ENCODE measurements around the gene PITHD1. TPM values are rescaled to one million over a fixed set of nuclear protein-coding genes. Genes with fewer than 3 reads are reported as not detected.
"Not testable (repeated sequence)": the region's sequence is repeated elsewhere in the genome, so short reads cannot be mapped to it uniquely, and the experiment has no call there.

Gene PITHD1
- total RNA-seq, 2 experiments from 2014 or later: 99.3 to 99.9 TPM

DNA sequence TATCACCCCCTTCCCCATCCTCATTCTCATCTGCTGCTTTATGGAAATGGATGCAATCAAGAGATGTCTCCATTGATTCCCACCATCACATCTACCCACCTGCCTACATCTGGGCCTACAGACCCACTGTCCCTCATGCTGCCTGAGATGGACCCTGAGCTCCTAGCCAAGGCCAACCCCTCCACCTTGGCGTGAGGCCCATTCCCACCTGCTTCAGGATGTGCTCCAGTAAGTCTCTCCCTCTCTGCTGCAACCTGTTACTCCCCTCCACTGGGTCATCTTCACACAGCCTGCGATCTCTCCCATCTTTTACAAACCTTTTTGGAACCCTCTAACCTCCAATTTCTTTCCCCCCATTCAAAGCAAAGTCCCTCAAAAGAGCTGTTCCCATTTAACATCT lies 26.8 kb downstream of the PITHD1 start:
- ChIA-PET POLR2A (no interaction called here), CTCF (no interaction called here)

DNA sequence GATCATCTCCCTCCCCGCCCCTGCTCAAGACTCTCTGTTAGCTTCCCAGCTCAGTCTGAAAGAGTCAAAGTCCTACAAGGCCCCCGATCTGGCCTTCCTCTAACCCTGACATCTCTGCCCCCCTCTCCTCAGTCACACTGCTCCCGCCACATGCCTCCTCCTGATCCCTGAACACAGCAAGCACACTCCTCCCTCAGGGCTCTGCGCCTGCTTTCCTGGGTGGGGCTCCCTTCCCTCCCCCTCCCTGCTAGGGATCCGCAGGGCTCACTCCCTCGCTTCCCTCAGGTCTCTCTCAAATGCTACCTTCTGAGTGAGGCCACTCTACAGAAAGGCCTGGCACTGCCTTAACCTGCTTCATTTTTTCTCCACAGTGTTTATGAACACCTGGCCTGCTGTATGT lies 28.1 kb downstream of the PITHD1 start:
- ChIA-PET CTCF (interaction anchor here (1.8 kb wide), 1 partner anchor 111 kb away, joined by 5 read pairs; no protein-coding TSS in a partner anchor), POLR2A (no interaction called here)

DNA sequence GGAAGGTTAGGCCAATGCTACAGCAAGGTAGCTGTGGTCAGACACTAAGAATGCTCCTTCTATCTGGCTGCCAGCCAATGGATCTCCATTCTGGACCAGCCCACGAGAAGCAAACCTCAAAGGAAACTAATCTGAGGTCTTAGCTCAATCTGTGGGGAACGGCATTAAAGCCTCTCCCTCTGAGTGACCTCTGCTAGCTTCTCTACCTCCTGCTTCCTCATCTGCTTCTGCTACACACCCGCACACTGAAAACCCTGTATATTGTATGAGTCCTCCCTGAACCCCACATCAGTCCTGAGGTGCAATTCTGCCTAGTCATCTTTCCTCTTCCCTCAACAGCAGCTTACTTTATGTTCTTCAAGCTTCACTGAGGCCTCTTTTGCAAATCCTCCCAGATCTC lies 29.2 kb downstream of the PITHD1 start:
- ChIA-PET POLR2A (no interaction called here), CTCF (interaction anchor here (0.8 to 1.8 kb wide), 2 partner anchors 9 to 109 kb away, joined by 3 to 5 read pairs; no protein-coding TSS in a partner anchor)

DNA sequence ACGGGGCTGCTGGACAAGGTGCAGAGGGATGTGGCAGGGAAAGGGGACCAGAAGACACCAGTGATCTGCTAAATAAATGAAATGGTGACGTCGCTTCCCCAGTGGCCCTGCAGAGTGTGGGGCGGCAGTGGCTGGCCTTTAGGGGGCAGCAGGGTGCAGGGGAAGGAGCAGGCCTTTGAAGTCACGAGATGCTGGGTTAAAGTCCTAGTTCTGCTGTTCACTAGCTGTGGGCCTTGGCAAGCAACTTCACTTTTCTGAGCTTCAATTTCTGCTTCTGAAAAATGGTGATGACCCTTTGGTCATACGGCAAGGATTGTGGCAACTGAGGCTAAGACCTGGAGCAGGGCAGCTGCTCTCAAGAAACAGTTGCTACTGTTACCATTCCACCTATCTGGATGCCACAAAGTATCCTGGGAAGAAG lies 31.5 kb downstream of the PITHD1 start:
- POLR2A ChIA-PET: interaction anchor here (0.6 to 1.2 kb wide), 2 partner anchors 15 to 40 kb away, joined by 3 to 9 read pairs; no protein-coding TSS in a partner anchor

DNA sequence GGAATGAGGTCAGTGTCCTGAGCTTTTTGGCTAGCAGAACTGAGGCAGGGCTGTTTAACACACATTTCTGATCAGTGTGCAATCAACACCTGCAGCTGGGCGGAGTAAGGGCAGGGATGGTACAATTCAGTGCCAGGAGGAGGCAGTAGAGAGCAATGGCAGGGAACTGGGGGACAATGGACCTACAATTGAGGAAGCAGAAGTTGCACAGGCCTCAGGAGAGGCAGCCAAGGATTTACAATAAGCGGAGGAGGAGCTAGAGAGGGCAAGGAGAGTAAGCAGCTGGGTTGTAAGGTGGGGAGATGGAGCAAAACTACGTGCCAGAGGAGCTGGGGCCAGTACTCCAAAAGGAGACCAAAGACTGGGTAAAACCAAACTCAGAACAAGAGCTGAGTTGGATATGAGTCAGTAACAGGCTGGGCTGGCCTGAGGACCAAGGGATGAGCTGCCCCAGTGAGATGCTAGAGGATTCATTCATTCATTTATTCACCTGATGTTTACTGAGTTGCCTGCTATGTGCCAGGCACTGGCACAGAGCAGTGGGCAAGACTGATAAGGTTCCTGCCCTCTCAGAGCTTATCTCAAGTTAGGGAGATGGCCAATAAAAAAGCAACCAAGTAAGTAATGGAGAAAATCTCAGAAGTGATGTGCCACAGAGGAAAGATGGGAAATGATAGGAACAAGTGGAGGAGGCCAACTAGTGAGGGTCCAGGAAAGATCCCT lies 32.8 kb downstream of the PITHD1 start:
- ChIA-PET CTCF (interaction anchor here (0.6 to 4.2 kb wide), 21 partner anchors 8 to 256 kb away, joined by 3 to 29 read pairs (median 5); partner anchors contain the start of genes CNR2, FUCA1, GALE and HMGCL), POLR2A (interaction anchor here (0.6 kb wide), 1 partner anchor 9 kb away, joined by 3 read pairs; no protein-coding TSS in a partner anchor)

More for the DNA sequence above, 31.5 kb downstream of the PITHD1 start:
- CTCF ChIA-PET: interaction anchor here (0.6 to 4.2 kb wide), 18 partner anchors 10 to 218 kb away, joined by 3 to 29 read pairs (median 4); partner anchors contain the start of genes CNR2, GALE and HMGCL

DNA sequence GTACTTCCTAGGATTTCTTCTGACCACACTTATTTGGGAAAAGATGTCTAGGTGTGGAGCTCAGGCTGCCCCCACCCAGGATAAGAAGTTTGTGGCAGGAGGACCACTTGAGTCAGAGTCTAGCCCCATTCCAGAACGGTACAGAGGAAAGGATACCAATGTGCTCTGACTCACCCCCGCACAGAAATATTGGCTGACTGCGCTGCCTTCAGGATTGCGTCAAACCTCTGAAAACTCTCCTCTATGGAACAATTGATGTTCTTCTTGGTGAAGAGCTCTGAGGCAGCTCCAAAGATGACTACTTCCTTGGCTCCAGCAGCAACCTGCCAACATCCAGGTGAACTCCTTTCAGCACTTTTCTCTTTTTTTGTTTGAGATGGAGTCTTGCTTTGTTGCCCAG lies 35.8 kb downstream of the PITHD1 start:
- CTCF ChIA-PET: interaction anchor here (1.3 kb wide), 1 partner anchor 103 kb away, joined by 4 read pairs; no protein-coding TSS in a partner anchor
- POLR2A ChIA-PET: no interaction called here

DNA sequence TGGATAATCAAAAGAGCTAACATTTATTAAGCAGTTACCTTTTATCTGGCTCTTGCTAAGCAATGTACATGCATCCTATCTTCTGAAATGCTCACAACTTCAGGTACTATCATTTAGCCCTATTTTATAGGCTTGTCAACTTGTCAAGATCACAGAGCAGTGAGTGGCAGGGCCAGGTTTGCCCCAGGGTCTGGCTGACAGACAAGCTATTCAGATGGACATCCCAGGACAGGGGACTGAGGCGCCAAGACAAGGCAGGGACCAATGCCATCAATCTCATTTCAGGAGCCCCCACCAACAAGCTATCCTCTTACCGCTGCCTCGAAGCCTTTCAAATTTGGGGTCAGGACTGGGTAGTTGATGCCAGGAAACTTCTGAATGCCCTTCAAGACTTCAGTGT lies 38.1 kb downstream of the PITHD1 start:
- CTCF ChIA-PET: interaction anchor here (1.0 to 1.3 kb wide), 3 partner anchors 9 to 29 kb away, joined by 3 read pairs; partner anchors contain the start of gene GALE
- POLR2A ChIA-PET: interaction anchor here (0.7 kb wide), 1 partner anchor 37 kb away, joined by 3 read pairs; no protein-coding TSS in a partner anchor

DNA sequence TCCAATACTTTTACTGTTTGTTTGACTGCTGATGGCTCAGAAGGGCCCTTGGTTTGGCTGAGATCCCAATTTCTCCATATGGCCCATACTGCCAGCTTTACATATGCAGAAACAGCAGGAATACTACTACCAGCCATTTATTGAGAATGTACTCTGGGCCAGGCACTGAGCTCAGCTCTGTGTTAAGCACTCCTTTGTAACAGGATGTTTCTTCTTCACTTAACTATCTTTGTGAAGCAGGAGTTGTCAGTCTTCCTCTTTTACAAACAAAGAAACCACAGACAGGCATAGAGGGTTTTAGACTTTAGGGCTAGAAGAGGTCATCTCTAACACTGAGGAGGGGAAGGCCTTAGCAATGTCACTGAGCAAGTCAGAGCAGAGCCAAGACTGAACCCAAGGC lies 38.7 kb downstream of the PITHD1 start:
- ChIA-PET POLR2A (no interaction called here), CTCF (interaction anchor here (1.2 to 1.3 kb wide), 3 partner anchors 10 to 100 kb away, joined by 3 read pairs; partner anchors contain the start of gene GALE)

DNA sequence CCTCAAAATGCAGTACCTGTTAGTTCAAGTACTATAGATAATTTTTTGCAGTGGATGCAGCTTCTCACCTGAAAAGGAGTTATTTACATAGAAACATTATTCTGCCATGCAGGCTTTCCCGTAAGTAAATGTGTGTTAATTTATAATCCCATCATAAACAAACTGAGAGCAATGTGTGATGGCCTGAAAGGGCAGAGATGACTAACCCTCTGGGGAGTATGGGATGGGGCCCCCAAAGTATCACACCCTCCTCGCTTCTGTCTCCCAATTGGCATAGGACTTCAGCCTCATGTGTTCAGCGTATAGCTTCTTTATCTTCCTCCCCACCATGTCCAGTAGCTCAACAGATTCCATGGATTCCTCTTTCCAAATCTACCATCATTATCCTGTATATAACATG lies 39.4 kb downstream of the PITHD1 start:
- CTCF ChIA-PET: interaction anchor here (0.9 to 1.3 kb wide), 3 partner anchors 18 to 131 kb away, joined by 3 read pairs; partner anchors contain the start of gene GALE
- POLR2A ChIA-PET: interaction anchor here (0.6 kb wide), 1 partner anchor 483 kb away, joined by 4 read pairs; no protein-coding TSS in a partner anchor

DNA sequence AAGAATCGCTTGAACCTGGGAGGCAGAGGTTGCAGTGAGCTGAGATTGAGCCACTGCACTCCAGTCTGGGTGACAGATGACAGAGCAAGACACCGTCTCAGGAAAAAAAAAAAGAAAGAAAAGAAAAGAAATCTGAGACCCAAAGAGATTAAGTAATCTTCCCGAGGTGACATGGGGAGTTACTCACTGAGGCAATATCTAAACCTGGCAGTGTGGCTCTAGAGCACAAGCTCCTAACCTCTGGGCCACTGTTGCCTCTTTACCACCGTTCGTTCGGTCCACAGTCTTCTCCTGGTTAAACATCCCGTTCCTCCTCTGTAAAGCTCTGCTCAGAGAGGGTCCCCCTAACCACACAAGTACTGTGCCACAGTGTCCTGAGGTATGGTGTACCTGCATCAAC lies 45.5 kb downstream of the PITHD1 start:
- POLR2A ChIA-PET: interaction anchor here (0.6 to 1.0 kb wide), 2 partner anchors 15 to 456 kb away, joined by 12 read pairs; no protein-coding TSS in a partner anchor
- CTCF ChIA-PET: interaction anchor here (0.6 to 3.0 kb wide), 5 partner anchors 13 to 159 kb away, joined by 3 to 13 read pairs (median 4); no protein-coding TSS in a partner anchor

DNA sequence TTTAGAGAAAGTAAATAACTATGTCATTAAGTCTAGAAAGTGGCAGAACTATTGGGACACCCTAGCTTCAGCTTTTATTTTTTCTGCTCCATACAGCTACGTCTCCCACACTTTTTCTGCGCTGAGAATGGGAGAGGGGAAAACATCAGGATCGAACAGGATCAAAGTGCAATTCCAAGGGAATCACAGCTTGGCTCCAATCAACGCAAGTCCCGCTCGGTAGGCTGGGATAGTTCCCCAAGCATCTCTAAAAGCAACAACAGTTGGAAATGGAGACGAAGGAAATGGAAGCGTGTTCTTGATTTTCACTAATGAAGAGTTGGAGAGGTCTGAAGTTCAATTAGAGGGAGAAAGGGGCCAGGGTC lies 46.5 kb downstream of the PITHD1 start:
- POLR2A ChIA-PET: interaction anchor here (0.6 to 1.0 kb wide), 5 partner anchors 14 to 608 kb away, joined by 3 to 12 read pairs (median 5); no protein-coding TSS in a partner anchor
- CTCF ChIA-PET: interaction anchor here (1.2 to 3.0 kb wide), 4 partner anchors 13 to 53 kb away, joined by 3 to 13 read pairs (median 4); no protein-coding TSS in a partner anchor

DNA sequence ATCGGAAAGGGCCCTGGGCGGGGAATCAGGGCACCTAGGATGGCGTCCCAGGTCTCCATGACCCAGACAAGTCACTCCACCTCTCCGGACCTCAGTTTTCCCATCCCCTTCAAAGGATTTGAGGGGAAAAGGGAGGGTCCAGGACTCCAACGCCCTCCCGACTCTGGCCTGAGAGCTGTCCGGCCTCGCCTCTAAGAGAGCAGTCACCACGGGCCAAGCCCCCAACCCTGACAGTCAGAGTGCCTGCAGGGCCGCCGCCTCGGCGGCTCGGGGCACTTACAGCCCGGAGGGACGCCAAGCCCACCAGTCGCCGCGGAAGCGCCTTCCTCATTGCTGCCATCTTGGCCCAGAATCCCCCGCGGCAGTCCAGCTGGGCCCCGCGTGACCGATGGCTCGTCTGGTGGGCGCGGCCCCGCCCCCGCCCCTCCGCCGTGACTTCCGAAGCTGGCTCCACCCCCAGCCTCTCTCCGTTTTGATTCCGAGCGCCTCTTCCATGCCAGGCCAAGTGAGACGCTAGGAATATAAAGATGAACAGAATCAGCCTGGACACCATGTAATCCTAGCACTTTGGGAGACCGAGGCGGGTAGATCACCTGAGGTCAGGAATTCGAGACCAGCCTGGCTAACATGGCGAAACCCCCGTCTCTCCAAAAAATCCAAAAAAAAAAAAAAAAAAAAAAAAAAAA lies 47.0 kb downstream of the PITHD1 start, which contains the start of gene HMGCL:
Gene HMGCL, minus strand, starts transcription at position 354 of the 686 bp plus-strand sequence. Its CDS starts 14 bp downstream, at position 340.
- POLR2A ChIA-PET: interaction anchor here (0.6 to 1.2 kb wide), 7 partner anchors 10 to 676 kb away, joined by 3 to 6 read pairs (median 4); partner anchors contain the start of genes GALE and PITHD1

DNA sequence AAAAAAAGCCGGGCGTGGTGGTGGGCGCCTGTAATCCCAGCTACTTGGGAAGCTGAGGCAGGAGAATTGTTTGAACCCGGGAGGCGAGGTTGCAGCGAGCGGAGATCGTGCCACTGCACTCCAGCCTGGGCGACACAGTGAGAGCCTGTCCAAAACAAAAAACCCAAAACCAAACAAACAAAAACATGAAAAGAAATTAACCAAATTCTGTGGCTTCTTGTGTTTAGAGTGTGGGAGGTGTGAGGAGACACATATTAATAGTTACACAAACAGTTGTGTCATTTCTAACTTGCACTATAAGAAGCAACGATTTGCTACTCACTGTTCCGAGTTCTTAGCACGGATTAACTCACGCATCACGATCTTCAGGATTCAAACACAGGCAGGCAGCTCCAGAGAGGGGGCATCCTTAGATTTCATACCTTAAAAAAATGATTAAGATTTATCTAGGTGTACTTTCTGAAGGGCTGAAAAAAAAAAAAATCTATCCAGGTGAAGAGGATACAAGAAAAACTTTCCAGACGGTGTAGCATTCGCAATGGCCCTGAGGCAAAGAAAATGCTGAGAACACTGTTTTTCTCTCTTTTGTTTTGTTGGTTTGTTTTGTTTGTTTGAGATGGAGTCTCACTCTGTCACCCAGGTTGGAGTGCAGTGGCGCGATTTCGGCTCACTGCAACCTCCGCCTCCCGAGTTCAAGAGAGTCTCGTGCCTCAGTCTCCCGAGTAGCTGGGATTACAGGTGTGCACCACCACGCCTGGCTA lies 47.7 kb downstream of the PITHD1 start:
- ChIA-PET CTCF (interaction anchor here (0.9 to 3.0 kb wide), 4 partner anchors 15 to 54 kb away, joined by 3 to 13 read pairs (median 4); no protein-coding TSS in a partner anchor), POLR2A (interaction anchor here (0.6 to 1.2 kb wide), 6 partner anchors 10 to 676 kb away, joined by 3 to 6 read pairs (median 4); partner anchors contain the start of genes GALE, ID3 and PITHD1)

More for the DNA sequence above, 47.0 kb downstream of the PITHD1 start, which contains the start of gene HMGCL:
- CTCF ChIA-PET: interaction anchor here (0.9 to 3.0 kb wide), 5 partner anchors 14 to 53 kb away, joined by 3 to 13 read pairs (median 4); no protein-coding TSS in a partner anchor

DNA sequence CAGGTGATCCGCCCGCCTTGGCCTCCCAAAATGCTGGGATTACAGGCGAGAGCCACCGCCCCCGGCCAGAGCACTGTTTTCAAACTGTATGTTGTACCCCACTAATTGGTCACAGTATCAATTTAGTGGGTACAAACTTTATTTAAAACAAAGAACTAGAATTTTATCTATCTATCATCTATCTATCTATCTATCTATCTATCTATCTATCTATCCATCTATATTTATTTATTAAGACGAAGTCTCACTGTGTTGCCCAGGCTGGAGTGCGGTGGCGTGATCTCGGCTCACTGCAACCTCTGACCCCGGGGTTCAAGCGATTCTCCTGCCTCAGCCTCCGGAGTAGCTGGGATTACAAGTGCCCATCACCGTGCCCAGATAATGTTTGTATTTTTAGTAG lies 48.4 kb downstream of the PITHD1 start:
- POLR2A ChIA-PET: interaction anchor here (0.6 to 1.2 kb wide), 2 partner anchors 26 to 267 kb away, joined by 3 to 4 read pairs; partner anchors contain the start of genes GALE and ID3

DNA sequence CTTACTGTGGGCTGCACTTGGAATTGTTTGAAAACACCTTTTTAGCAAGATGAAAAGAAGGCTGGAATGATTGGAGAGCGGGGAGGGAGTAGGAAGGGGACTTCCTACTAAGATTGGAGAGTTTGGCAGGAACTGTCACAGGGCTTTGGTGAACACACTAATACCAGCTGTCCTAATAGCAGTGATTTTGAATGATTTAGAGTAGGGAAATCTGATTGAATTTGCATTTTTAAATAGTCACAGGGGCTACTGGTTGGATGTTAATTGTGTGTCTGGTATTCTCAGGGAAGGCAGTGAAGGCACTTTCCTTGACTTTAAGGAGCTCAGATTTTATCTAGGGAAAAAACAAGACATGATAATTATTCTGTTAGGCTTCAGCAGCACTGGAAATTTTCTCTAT lies 49.5 kb downstream of the PITHD1 start:
- CTCF ChIA-PET: interaction anchor here (0.9 to 1.3 kb wide), 2 partner anchors 11 to 18 kb away, joined by 4 to 5 read pairs; no protein-coding TSS in a partner anchor
- POLR2A ChIA-PET: interaction anchor here (0.9 kb wide), 1 partner anchor 26 kb away, joined by 3 read pairs; no protein-coding TSS in a partner anchor

More for the DNA sequence above, 48.4 kb downstream of the PITHD1 start:
- CTCF ChIA-PET: interaction anchor here (1.4 to 3.0 kb wide), 2 partner anchors 15 to 17 kb away, joined by 4 to 13 read pairs; no protein-coding TSS in a partner anchor

DNA sequence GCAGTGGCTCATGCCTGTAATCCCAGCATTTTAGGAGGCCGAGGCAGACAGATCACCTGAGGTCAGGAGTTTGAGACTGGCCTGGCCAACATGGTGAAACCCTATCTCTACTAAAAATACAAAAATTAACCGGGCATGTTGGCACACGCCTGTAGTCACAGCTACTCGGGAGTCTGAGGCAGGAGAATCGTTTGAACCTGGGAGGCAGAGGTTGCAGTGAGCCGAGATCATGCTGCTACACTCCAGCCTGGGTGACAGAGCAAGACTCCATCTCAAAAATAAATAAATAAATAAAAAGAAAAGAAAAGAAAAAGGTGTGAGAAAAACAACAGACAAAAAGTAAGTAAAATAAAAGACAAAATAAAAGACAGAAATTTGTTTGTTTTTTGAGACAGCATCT lies 55.9 kb downstream of the PITHD1 start:
- POLR2A ChIA-PET: not testable (repeated sequence)
- CTCF ChIA-PET: interaction anchor here (0.6 kb wide), 1 partner anchor 69 kb away, joined by 3 read pairs; no protein-coding TSS in a partner anchor

DNA sequence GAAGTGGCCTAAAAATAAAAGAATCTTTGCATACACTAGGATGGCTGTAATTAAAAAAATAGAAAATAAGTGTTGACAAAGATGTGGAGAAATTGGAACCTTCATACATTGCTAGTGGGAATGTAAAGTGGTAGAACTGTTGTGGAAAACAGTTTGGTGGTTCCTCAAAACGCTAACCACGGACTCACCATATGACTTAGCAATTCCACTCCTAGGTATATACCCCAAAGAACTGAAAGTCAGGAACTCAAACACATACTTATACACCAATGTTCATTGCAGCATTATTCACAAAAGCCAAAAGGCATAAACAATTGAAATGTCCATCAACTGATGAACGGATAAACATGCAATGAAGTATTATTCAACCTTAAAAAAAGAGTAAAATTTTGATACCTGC lies 57.8 kb downstream of the PITHD1 start:
- ChIA-PET POLR2A (interaction anchor here (1.1 kb wide), 1 partner anchor 11 kb away, joined by 3 read pairs; the partner anchor contains the start of gene HMGCL), CTCF (no interaction called here)

Measured in activated CD8-positive, alpha-beta memory T cell treated with anti-CD3 and anti-CD28 coated beads for 36 hours (primary cell).